NCI-H128 (cell line): ENCODE results near the gene BPNT1.
A peak's percentile ranks its signal among the peaks of the same experiment; 100 is the strongest.
"Not testable (repeated sequence)": the region's sequence is repeated elsewhere in the genome, so short reads cannot be mapped to it uniquely, and the experiment has no call there.

Source experiments
- DNase-seq: peaks from one replicate; lab custom pipeline; 2025; ENCODE audit not compliant: unreplicated experiment; lab: John Stamatoyannopoulos, UW

BPNT1 gene

GRCh38 chr1:220089650-220090556 is at the start of gene BPNT1:
BPNT1 (minus strand) TSS chr1:220089788; CDS start chr1:220079846, 9,942 bp downstream.
- peak; percentile 99 for DNase-seq

DNA sequence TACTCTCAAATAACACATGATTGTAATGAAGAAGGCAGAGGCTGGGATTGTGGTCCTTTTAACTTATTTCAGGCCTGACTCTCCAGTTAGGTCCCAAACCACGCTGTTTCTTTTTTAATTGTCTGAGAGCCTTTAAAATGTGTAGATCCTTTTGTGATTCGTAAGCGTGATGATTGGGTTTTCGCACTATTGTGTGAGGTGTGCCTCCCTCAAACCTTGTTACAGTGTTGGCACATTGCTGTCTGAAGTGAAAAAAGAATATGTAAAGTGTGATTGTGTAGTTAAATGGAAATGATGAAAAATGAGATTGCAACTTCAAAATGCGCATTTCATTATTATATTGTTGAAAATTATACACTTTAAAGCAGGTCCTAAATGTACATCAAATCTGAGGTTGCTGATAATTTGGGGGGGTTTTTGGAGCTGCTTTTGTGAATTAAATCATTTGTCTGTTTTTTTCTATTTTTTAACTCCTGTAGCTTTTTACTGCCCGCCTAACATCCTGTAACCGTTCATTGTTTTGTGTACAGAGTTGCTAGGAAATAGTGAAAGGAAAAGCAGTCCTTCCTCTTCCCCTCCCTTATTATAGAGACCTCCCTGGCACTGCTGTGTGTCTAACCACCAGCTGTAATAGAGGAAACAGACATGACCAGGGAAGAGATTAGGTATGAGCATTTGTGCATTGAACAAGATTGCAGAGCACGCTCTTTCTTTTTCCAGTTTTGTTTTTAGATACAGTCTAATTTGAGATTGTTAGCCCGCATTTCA is 47.6 kb upstream of the BPNT1 start:
- DNase-seq, result no peak

GRCh38 chr1:220135755-220136154 is 46.2 kb upstream of the BPNT1 start:
- DNase-seq, result no peak

GRCh38 chr1:220129479-220130210 is 40.1 kb upstream of the BPNT1 start:
- no peak for DNase-seq

DNA sequence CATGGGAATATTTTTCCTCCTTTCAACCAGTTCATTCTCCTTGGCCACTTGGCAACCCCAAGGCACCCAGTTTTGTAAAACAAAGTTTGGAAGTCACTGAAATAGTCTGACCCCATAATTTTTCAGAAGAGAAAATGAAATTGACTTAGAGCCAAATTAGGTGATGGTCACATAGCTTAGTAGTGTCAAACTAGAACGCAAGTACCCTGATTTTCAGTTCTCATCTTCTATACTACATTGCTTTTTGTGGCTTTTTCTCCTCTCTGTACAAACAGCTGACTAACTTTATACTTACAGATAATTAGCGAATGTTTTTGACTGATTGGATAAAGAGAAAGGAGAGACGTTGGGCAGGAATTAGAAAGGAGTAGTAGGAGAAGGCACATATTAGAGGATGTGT is 37.5 kb upstream of the BPNT1 start:
- DNase-seq, result no peak

GRCh38 chr1:220124542-220124941 is 35.0 kb upstream of the BPNT1 start:
- DNase-seq, result no peak

DNA sequence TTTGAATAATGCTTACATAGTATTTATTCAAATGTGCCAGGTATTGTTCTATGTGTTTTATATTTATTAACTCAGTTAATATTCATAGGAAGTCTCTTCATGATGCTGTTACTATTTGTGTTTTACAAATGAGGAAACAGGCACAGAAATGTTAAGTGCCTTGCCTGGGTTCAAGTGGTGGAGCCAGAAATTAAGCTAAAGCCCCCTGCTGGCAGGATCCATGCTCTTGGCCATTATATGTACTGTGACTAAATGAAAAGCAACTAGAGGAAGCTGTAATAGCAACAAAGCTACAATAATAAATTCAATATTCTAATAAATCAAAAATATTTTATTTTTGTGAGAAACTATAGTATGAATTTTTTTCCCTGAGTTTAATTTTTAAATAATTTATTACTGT is 34.3 kb upstream of the BPNT1 start:
- no peak for DNase-seq

GRCh38 chr1:220123066-220123465 is 33.5 kb upstream of the BPNT1 start:
- DNase-seq, result no peak

GRCh38 chr1:220121791-220122530 is 32.4 kb upstream of the BPNT1 start:
- DNase-seq, result no peak

GRCh38 chr1:220119043-220119512 is 29.5 kb upstream of the BPNT1 start:
- no peak for DNase-seq

DNA sequence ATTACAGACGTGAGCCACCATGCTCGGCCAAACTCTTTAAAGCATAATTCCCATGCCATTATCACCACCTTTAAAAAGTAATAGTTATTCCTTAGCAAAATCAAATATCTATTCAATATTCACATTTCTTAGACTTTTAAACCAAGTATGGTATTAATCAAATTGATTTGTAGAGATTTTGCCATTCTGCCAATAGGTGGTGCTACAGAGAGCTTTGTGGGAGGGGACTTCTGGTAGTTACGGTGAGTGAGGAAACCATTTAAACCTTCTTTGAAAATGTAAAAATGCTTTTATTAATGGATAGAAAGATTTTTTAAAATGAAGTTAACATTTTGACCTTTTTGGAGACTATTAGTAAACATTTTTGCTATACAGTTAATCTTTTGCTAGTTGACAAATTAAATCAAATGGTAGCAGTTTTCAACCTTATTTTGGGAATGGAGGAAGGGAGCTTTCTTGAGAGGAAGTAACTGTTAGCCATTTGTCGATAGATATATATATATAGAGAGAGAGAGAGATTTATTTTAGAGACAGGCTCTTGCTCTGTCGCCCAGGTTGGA is 23.6 kb upstream of the BPNT1 start:
- DNase-seq, result no peak

DNA sequence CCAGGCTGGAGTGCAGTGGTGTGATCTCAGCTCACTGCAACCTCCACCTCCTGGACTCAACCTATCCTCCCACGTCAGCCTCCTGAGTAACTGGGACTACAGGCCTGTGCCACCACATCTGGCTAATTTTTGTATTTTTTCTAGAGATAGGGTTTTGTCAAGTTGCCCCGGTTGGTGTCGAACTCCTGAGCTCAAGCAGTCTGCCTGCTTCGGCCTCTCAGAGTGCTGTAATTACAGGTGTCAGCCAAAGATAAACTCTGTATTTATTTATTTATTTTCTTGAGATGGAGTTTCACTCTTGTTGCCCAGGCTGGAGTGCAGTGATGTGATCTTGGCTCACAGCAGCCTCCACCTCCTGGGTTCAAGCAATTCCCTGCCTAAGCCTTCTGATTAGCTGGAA is 23.0 kb upstream of the BPNT1 start:
- DNase-seq, result not testable (repeated sequence)

GRCh38 chr1:220110473-220110872 is 20.9 kb upstream of the BPNT1 start:
- DNase-seq, result not testable (repeated sequence)

- no peak for DNase-seq
These were observed 10.2 kb upstream of the BPNT1 start for GRCh38 chr1:220099826-220100225.

- peak; percentile 65 for DNase-seq
These were observed 4.7 kb upstream of the BPNT1 start, which contains the start of gene IARS2 for GRCh38 chr1:220094016-220094911. IARS2 (plus strand) TSS chr1:220094132; CDS start chr1:220094217, 85 bp downstream.

DNA sequence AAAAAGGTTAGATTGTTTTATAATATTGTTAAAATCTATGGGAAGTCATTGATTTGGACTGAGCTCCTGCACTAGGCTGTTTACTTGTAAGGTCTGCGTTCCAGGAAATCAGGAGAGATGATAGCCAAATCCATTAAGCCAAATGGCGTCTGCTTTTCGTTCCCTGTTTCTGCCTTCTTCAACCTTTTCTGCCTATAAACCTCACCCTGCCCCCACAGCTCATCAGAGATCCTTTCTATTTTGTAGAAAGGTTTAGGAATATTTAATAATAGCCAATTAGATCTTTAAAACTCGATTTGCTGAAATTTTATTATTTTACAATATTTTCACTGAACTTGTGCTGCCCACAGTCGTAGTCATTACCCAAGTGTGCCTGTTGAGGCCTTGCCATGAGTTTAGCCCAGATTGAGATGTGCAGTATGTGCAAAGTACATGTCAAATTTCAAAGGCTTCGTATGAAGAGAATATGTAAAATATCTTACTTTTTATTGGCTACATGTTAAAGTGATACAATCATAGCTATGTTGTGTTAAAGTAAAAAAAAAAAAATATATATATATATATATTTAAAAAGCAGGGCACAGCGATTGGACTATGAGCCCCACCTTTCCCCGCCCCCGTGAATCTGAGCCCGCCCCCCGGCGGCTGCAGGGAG is 3.9 kb upstream of the BPNT1 start:
- DNase-seq, result no peak

- DNase-seq, result no peak
These were observed 3.1 kb upstream of the BPNT1 start for GRCh38 chr1:220092694-220093093.

DNA sequence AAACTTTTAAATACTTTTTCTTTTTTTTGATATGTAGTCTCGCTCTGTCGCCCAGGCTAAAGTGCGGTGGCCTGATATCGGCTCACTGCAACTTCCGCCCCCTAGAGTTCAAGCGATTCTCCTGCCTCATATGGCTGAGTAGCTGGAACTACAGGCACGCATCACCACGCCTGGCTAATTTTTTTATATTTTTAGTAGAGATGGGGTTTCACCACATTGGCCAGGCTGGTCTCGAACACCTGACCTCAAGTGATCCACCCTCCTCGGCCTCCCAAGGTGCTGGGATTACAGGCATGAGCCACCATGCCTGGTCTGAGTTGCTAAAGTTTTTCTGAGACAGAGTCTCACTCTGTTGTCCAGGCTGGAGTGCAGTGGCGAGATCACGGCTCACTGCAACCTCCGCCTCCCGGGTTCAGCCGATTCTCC is 3.3 kb downstream of the BPNT1 start:
- DNase-seq, result not testable (repeated sequence)

DNA sequence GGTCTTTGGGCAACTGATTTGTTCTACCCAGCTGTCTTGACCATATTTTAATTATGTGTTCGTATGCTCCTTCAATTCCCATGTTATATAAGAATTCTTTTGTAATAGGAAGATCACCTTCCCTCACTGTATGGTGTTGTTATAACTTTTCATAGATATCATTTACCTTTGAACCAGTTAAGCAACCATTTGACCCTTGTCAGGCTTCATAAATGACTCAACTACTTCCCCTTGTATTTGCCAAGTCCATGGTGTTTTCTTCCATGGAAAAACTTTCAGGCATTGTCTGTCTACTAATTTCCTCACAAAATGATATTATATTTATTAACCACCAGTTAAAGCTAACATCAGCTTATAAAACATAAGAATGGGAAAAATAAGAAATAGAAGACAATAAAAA is 5.1 kb downstream of the BPNT1 start:
- DNase-seq, result no peak
